G401 (cell line): ENCODE measurements around the gene CASP5. TPM values are rescaled to one million over a fixed set of nuclear protein-coding genes. Genes with fewer than 3 reads are reported as not detected.
"Not testable (repeated sequence)": the region's sequence is repeated elsewhere in the genome, so short reads cannot be mapped to it uniquely, and the experiment has no call there.

Experiments
- DNase-seq: peaks from one replicate; pipeline ENCODE4 v3.0.0-alpha.2; 2015; ENCODE audit warnings: low spot score
- in situ Hi-C: cut with HindIII; loops from 2 replicates; pipeline ENCODE4 v1.10.0; 2016; ENCODE audit warnings: low sequenced_read_pairs, mixed read lengths
- total RNA-seq: library from RNA; depleted of rRNA; stranded (reverse); fragments of >200 nt; shearing (Covaris generic); gene quantifications from 2 replicates; pipeline ENCODE4 v1.2.3, GENCODE V29; 2014

The CASP5 gene
- total RNA-seq, 1 experiment from 2014 or later, result not detected

DNA sequence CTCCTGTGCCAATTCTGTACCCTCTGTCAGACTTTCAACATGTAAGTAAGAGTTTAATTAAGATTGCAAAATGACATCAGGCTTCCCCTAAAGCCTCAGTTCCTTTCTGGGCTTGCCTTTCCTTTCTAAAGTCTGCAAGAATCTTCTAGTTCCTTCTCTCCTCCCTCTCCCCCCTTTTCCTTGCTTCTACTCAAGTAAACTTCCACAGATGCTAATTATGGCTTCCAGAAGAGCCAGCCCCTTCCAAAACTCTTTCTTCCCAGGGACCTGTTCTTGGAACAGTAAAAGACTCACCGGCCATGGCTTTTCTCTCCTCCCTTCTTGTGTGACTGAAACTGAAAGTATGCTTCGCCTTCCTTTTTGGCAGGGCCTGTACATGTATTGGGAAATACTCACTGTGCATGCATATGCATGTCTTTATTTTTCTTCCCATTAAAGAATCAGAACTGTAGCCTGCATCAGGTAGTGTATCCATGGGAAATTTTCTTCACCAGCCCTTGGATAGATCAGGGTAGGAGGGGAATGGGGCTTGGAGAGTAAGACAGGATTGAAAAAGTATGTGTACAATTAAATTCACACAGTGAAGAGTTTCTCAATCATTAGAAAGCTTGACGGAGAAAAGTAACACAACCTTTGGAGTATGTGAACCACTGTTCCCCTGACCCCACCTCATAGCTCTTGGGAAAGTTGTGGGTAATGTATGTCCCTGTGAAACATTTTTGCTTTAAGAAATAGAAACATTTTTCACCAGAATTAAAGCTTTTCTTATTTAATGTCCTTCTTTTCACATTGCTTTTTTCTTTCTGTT is 12.0 kb upstream of the CASP5 start, which contains the start of gene CASP1:
Gene CASP1, minus strand, starts transcription at position 332 of the 808 bp plus-strand sequence. Its CDS starts 31 bp downstream, at position 301.
- in situ Hi-C loops, result no loop called here
- DNase-seq, result no peak

DNA sequence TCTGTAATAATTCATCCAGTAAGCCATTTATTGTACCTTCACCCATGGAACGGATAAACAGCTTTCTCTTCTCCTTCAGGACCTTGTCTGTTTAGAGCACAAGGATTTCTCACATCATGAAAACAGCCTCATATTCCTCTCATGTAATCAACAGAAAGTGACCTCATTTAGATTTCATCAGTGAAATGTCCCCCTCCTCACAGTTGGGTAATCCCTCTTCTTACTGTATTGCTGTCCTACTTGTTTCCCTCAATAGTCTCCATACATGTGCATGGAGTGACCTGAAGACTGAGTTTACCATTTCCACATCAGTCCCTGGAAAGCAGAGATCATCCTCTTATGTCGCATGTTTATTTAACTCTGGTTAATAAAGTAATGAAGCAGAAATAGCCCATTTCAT is 11.4 kb upstream of the CASP5 start:
- DNase-seq, in situ Hi-C loops: not testable (repeated sequence)

DNA sequence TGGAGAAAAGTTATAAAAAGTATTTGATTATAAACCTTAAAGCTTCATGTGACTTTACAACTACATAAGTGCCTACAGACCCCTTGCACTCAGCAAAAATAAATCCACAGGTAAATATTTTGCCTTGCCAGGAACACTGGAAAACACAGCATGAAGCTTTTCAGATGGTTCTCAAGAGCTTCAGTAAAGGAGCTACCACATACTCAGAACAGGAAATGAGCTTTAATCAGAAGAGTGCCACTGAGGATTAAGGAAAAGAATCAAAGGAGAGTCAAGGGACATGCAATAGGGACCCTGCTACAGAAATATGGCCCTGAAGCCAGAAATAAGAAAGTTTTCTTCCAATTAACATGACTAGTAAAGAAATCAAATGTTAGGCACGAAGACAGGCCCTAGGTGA is 10.8 kb upstream of the CASP5 start:
- DNase-seq, result no peak
- in situ Hi-C loops, result no loop called here

DNA sequence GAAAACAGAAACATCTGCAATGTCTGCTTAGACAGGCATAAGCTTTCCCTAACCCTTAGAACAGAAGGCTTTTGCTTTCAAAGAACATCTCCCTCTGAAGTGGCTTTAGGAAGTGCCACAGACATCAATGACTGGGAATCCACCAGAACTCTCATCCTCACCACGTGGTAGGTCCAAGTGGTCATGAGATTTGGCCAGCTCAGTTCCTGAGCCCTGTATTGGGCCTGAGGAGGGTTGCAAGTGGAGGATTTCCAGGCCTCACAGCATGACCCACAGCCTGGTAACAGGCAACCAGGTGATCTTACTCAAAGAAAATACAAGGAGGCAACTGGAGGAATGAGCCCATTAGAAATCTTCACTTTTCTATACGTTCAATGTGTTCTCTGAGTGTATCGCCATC is 10.4 kb upstream of the CASP5 start:
- DNase-seq, result no peak
- in situ Hi-C loops, result no loop called here

DNA sequence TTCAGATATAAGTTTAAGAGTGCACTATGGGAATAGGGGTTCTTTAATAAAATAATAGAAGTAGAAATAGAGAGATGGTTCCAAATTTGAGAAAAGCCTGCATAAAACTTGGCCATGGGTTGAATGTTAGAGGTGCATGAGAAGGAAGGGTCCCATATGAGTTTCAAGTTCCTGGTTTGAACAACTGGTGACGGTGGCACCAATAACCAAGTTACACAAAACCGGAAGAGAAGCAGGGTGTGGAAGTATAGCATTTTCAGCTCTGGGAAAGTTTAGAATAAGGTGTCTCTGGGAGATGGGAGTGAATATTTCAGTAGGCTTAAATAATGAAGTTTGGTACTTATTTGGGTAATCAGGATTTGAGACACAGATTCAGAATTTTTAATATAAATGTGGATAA is 9.5 kb upstream of the CASP5 start:
- in situ Hi-C loops, result no loop called here

DNA sequence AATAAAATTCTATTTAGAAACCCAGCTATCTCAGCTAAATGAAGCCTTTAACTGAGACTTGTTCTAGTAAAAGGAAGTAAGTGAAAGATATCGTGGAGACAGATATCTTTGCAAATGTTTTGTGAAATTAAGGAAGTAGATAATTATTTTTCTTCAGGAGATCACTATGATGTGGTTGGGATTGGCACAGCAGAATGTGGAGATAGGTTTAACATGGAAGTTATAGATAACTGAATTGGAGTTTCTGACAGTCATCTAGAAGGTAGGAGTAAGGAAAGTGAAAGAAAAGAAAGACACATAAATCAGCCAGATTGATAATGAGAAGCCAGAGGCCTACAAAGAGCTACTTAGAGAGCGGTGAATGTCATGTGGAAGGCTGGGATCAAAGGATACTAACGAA is 4.7 kb upstream of the CASP5 start:
- DNase-seq, result no peak
- in situ Hi-C loops, result no loop called here

More for the DNA sequence above, 9.5 kb upstream of the CASP5 start:
- DNase-seq, result no peak

DNA sequence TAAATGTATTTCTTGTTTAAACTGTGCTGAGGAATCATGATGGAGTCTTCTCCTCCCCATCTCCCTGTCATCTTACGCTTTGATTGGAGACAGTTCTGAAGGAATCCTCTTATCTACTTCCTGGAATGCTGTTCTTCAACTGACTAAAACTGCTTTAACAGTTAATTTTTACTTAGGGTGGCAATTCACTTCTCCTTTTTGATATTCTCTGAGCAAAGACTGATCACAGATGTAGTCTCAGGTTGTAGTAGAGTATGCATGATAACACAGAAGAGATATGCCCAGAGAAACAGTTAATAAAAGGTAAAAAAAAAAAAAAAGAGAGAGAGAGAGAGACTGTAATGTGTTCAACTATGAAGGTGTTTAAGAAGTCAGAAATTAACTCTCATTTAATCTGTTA is 1.4 kb upstream of the CASP5 start:
- in situ Hi-C loops, result no loop called here
- no peak for DNase-seq

DNA sequence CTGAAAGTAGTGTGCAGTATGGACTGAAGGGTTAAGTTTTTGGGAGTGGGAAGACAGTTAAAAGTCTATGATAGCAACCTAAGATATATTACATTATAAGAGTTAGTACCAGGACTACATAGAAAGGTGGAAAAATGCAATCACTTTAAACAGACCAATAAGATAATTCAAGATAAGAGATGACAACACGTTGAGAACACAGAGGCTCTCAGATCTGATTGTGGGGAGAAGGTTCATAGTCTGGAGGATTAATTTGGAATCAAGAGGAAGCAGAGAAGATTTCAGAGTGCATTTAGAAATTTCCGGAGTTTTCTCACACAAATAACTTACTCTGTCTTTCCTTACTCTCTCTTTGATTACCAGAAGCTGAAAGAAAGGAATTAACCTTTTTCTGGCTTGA is 441 bp downstream of the CASP5 start:
- in situ Hi-C loops, result no loop called here
- no peak for DNase-seq

DNA sequence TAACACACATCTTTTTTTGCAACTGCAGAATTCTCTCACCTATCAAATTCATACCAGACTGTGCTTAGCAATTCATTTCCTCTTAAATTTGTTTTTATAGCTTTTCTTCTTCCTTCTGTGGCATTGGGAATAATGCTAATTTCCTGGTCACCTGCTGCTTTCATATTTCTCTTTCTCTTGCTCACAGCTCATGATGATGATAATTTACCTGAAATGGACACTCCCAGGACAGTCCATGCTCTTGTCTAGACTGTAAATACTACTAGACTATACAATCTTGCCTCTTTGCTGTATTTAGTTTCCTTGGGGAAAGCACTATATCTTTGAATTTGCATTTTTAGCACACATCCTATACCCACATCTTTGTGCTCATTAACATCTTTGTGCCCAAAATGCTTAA is 15.5 kb downstream of the CASP5 start:
- DNase-seq, result no peak
- in situ Hi-C loops, result no loop called here

DNA sequence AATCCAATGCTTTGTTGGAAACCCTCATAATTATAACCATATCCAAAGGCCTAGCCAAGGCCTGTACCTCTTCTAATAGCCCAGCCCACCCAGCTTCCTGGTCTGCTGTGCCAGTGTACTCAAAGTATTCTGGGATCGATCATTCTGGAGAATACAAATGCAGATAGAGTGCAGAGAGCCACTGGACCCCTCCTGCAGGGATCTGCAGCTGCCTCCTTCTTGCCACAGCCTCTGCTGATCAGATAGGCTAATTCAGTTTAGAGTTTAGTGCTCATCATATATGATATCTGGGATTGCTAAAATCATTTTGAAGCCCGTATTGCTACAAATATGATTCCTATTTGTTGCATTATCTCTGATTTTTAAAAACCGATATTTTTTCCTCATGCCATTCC is 17.5 kb downstream of the CASP5 start:
- no peak for DNase-seq
- in situ Hi-C loops, result no loop called here

DNA sequence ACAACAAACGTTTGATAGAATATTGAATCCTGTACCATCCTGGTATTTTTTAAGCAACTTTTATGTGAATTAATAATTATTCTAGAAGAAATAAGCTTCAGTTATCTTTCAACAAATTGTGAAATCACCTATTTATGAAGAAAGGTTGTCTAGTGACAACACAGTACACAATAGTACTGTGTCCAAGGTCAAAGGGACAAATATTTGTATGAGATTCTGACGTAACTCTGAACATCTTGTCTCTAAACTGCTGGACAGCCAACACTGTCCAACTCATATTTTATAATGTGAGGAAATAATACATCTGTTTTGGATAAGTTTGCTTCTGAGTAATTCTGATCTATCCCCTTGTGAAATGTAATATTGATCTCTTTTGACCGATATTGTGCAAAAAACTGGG is 18.9 kb downstream of the CASP5 start:
- in situ Hi-C loops, result no loop called here
- no peak for DNase-seq

DNA sequence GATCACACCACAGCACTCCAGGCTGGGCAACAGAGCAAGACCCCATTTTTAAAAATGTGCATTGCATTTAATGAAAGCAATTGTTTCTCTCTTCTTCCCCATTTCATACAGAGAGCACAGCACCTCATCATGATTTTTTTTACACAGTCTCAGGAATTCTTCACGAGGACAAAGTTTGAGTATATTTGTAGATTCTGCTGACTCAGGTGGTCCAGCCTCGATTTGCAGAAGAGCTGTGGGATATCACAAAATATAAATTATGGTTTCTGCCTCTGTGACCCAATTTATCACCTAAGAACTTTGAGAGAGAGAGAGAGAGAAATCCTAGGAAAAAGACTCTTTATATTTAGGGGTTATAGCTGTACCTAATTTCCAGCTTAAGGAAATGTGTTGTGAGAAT is 19.8 kb downstream of the CASP5 start:
- in situ Hi-C loops, result no loop called here
- DNase-seq, result no peak

DNA sequence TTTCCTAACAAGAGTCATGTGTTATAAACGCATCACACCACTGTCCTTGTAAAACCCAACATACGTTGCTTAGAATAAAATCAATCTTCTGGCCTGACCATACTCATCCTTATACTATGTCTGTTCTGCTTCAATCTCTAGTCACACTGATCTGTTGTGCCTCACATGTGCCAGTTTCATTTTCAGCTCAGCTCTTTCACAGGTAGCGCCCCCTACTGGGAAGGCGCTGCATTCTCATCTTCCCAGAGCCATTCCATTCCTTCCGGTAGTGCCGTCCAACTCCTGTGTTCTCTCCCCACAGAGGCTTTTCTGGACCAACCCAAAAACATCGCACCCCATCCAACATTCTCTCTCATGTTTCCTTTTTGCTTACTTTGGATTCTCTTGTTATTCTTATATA is 22.2 kb downstream of the CASP5 start:
- no peak for DNase-seq

DNA sequence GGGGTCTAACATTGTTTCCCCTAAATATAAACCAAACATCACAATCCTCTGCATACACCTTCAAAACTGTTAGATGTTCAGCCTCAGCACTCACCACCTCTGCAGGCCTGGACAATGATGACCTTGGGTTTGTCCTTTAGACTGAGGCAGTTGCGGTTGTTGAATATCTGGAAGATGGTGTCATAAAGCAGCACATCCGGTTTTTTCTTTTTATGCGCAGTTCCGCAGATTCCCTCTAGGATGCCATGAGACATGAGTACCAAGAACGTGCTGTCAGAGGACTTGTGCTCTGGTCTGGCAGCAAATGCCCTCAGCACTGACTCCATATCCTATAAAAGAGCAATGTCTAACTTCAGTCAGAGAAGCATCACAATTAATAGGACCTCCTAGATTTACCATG is 22.8 kb downstream of the CASP5 start:
- no peak for DNase-seq
- in situ Hi-C loops, result no loop called here

More for the DNA sequence above, 22.2 kb downstream of the CASP5 start:
- in situ Hi-C loops, result no loop called here

DNA sequence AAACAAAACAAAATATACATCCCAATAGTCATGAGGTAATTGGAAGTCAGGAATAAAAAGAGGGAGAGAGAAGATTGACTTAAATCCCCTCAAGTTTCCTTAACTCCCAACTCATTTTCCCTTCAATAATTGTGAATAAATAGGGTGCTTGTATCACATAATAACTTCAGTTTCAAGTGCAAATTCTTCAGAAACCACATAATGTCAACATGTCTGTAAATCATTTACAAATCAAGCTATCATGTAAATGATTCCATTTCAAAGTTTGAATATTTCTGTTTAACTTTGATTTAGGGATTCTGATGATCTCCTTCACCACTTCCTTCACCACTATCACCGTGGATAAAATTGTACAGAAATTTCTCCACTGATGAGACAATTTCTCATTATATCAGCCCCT is 23.2 kb downstream of the CASP5 start:
- no peak for DNase-seq
- in situ Hi-C loops, result no loop called here

DNA sequence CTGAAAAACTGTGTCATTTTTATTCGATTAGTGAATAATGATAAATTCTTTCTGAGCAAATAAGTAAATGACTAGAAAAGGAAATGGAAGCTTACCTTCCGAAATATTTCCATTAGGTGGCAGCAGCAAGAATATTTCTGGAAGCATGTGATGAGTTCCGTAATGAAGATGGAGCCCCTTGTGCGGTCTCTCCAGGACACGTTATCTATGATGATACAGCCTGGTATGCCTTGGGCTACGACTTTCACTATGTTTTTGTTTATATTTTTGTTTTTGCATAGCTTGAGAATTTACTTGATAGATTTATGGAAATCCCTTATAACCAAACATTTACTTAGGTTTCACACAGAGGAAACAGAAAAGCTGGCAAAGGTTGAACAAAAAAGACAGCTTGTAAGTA is 25.7 kb downstream of the CASP5 start:
- no peak for DNase-seq

DNA sequence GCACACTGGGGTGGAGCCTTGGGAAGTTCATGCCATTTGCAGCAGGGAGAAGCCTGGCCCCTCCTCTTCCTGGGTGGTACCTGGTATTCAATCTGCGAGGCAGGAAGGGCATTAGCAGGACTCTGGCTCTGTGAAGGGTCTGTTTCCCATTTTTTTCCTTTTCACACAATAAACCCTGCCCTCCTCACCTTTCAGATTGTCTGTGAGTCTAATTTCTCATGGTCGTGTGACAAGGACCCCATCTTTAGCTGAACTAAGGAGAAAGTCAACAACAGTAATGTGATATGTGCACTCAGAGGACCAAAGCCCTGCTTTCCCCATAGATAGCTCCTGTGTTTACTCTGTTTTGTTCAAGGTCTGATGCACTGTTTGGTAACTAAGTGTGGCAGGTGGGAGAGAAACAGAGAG is 28.0 kb downstream of the CASP5 start:
- in situ Hi-C loops, result no loop called here
- no peak for DNase-seq

More for the DNA sequence above, 25.7 kb downstream of the CASP5 start:
- in situ Hi-C loops, result no loop called here

DNA sequence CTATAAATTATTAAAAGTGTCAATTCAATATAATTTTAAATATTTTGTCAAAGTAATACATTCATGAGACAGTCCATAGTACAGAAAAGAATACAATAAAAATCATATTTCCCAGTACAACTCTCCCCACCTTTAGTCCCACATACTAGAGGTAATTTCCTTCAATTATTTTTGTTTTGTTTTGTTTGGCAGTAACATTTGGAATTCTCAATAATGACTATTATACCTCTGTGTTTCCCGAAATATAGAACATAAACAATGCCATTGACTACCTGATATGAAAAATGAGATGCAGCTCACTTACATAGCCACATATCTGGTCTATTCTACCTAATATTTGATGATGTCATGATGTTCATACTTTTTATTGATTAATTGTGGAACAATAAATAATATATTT is 30.2 kb downstream of the CASP5 start:
- DNase-seq, result no peak
- in situ Hi-C loops, result no loop called here

DNA sequence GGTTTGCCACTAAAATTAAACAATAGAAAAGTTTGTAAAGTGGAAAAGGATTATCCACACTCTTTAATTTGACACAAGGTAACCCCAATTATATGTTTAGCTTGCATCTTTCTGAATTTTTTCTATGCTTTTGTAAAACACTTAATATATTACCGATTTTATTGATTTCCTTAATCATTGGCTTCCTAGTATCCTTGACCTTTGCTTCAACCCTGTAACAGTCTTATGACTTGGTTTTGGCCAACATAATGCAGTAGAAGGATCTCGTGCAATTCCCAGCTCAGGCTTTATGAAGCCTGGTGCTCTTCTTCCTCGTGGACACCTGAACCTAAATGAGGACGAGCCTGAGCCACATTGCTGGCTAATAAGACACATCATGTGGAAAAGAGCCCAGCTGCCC is 31.0 kb downstream of the CASP5 start:
- in situ Hi-C loops, result no loop called here
- DNase-seq, result no peak

DNA sequence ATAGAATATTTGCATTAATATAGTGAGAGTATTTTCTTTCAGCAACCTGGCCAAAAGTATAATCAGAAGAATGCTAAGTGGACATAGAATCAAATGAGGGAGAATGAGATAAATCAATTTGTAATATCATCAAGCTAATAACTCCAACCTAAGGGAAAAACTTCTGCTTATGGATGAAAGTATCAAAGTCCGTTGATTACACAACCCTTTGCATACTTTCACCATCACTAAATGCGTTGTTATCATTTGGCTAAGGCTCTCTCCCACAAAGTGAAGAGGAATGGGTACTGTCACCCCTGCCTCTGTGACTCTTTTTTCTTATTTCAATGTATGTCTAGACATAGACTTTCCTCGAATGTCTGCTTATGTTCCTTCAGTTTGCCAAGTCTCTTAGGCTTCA is 38.2 kb downstream of the CASP5 start:
- in situ Hi-C loops, result no loop called here
- DNase-seq, result no peak

DNA sequence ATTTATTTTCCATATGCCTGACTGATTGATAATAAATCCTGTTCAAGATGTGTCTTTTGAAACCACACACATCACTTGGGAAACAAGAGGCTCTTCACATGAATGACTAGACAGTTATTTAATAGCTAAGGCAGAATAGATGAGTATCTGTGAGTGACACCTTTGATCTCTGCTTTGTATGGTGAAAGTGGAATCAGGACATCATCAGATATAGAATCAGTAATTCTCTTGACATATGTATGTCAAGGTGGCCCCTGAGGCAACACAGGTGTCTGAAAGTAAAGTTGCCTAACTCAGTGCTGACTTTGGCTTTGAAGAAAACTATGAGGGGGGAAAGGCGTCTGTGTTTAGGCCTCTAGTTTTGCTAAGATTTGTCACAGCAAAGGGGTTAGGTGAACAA is 43.1 kb downstream of the CASP5 start:
- in situ Hi-C loops, result no loop called here
- DNase-seq, result no peak
